Testis (tissue), 3 donors: Measurements from ENCODE around the gene CDH13. TPM values are rescaled to one million over a fixed set of nuclear protein-coding genes. Genes with fewer than 3 reads are reported as not detected.

Source experiments
- DNase-seq: peaks from one replicate; pipeline ENCODE4 v3.0.0-alpha.2; 2019
- H3K27ac ChIP-seq, 2 donors: fragments of 200-600 bp; sonication (generic); one replicate each; pipeline ENCODE4 v1.5.1; 2019
- H3K27me3 ChIP-seq: fragments of 200-600 bp; sonication (generic); one replicate; pipeline ENCODE4 v1.5.1; 2019
- H3K36me3 ChIP-seq: fragments of 200-600 bp; sonication (generic); one replicate; pipeline ENCODE4 v1.5.1; 2017; ENCODE audit warnings: low read depth; ENCODE audit errors: missing control alignments
- H3K4me1 ChIP-seq: fragments of 200-600 bp; sonication (generic); one replicate; pipeline ENCODE4 v1.5.1; 2019
- H3K4me3 ChIP-seq, 2 donors: fragments of 200-600 bp; sonication (generic); one replicate each; pipeline ENCODE4 v1.5.1; 2017 to 2019
- H3K9me3 ChIP-seq: fragments of 200-600 bp; sonication (generic); one replicate; pipeline ENCODE4 v1.5.1; 2017
- CTCF ChIP-seq, 3 experiments: fragments of 450-650 bp in 2 of 3; fragments of 200-600 bp in 1 of 3; sonication (generic) in 1 of 3; IDR thresholded peaks; one replicate each; pipeline ENCODE4 v1.5.1; 2016 to 2019; ENCODE audit warnings: antibody characterized with exemption in 3 of 3, mild to moderate bottlenecking in 2 of 3, moderate library complexity in 1 of 3
- POLR2A ChIP-seq: fragments of 450-650 bp; IDR thresholded peaks from one replicate; pipeline ENCODE4 v1.6.1; 2017; ENCODE audit warnings: antibody characterized with exemption, mild to moderate bottlenecking, moderate library complexity
- WGBS, 2 donors: methylation state at CpG; one replicate each; pipeline ENCODE4 v1.1.5; 2018; 5-methylcytosine and 5-hydroxymethylcytosine counted together
- intact Hi-C: fragments of 100-400 bp; cut with DNase I; formaldehyde crosslinking; loops from one replicate; pipeline ENCODE4 v1.15.1; 2023; ENCODE audit warnings: low total_unique reads
- polyA plus RNA-seq: library from polyadenylated mRNA; stranded (reverse); fragments of 350-450 nt; fragmentation: Illumina TruSeq; extraction: RNeasy Lipid Tissue Mini Kit (QIAGEN cat#74804); gene quantifications from one replicate; pipeline ENCODE4 v1.2.3, GENCODE V29; 2014; ENCODE audit warnings: low read depth, low replicate concordance; ENCODE audit not compliant: insufficient read depth
- total RNA-seq, 2 donors: library from RNA; depleted of rRNA; stranded (reverse); fragments of >200 nt; gene quantifications; one replicate each; pipeline ENCODE4 v1.2.3, GENCODE V29; 2016

The CDH13 gene
- total and polyA plus RNA-seq, 3 donors from 2014 or later: 1.2 to 11.1 (median 2.0) TPM

GRCh38 chr16:83685615-83686165 lies 1058.9 kb downstream of the CDH13 start:
- no peak for DNase-seq
- intact Hi-C loops: no loop called here
- H3K36me3 ChIP-seq: no peaks in the 10 kb centered on the region
- no peaks in the 10 kb centered on the region for H3K9me3 ChIP-seq
- H3K4me3 ChIP-seq: no peak overlapping the region
- TF ChIP-seq CTCF (IDR thresholded peaks at IDR 0.05) (no peak), POLR2A (no peak)
- no peak overlapping the region for H3K27ac ChIP-seq
- 79 to 80% methylated on average over 8 of the region's 8 CpGs for WGBS, 2 donors
- H3K27me3 ChIP-seq: no peaks in the 10 kb centered on the region
- H3K4me1 ChIP-seq: no peaks in the 10 kb centered on the region

GRCh38 chr16:83686726-83687125 lies 1060.0 kb downstream of the CDH13 start:
- DNase-seq: no peak
- TF ChIP-seq CTCF (IDR thresholded peaks at IDR 0.05) (no peak), POLR2A (no peak)
- H3K4me3 ChIP-seq: no peak overlapping the region
- no peaks in the 10 kb centered on the region for H3K9me3 ChIP-seq
- no peaks in the 10 kb centered on the region for H3K27me3 ChIP-seq
- H3K36me3 ChIP-seq: no peaks in the 10 kb centered on the region
- intact Hi-C loops: no loop called here
- WGBS, 2 donors: 91 to 95% methylated on average over 3 of the region's 3 CpGs
- no peaks in the 10 kb centered on the region for H3K4me1 ChIP-seq
- no peak overlapping the region for H3K27ac ChIP-seq

GRCh38 chr16:83689385-83689831 lies 1062.6 kb downstream of the CDH13 start:
- H3K4me1 ChIP-seq: no peaks in the 10 kb centered on the region
- H3K4me3 ChIP-seq: no peak overlapping the region
- no peaks in the 10 kb centered on the region for H3K36me3 ChIP-seq
- TF ChIP-seq CTCF (IDR thresholded peaks at IDR 0.05): no peak
- no peak for TF ChIP-seq POLR2A
- no peak overlapping the region for H3K27ac ChIP-seq
- no peaks in the 10 kb centered on the region for H3K9me3 ChIP-seq
- WGBS, 2 donors: 46 to 67% methylated on average over 5 of the region's 5 CpGs
- DNase-seq: no peak
- H3K27me3 ChIP-seq: no peaks in the 10 kb centered on the region
- intact Hi-C loops: no loop called here

GRCh38 chr16:83692224-83692623 lies 1065.5 kb downstream of the CDH13 start:
- DNase-seq: no peak
- intact Hi-C loops: no loop called here
- Histone ChIP-seq H3K9me3 (no peaks in the 10 kb centered on the region), H3K4me1 (no peaks in the 10 kb centered on the region), H3K27ac (no peak overlapping the region), H3K36me3 (no peaks in the 10 kb centered on the region), H3K4me3 (no peak overlapping the region), H3K27me3 (no peaks in the 10 kb centered on the region)
- TF ChIP-seq POLR2A (no peak), CTCF (IDR thresholded peaks at IDR 0.05) (no peak)
- 26 to 36% methylated on average over 5 of the region's 5 CpGs for WGBS, 2 donors

GRCh38 chr16:83698964-83699363 lies 1072.2 kb downstream of the CDH13 start:
- no peak for DNase-seq
- WGBS, 2 donors: 92 to 94% methylated on average over 4 of the region's 4 CpGs
- TF ChIP-seq POLR2A (no peak), CTCF (IDR thresholded peaks at IDR 0.05) (no peak)
- no peaks in the 10 kb centered on the region for H3K36me3 ChIP-seq
- intact Hi-C loops: no loop called here
- H3K27ac ChIP-seq: no peak overlapping the region
- H3K27me3 ChIP-seq: no peaks in the 10 kb centered on the region
- H3K4me1 ChIP-seq: no peaks in the 10 kb centered on the region
- no peaks in the 10 kb centered on the region for H3K9me3 ChIP-seq
- H3K4me3 ChIP-seq: no peak overlapping the region
